Measurements from ENCODE around the gene SLC22A4.

SLC22A4 gene

GRCh38 chr5:132383984-132384383 is 89.8 kb downstream of the SLC22A4 start:
- Histone ChIP-seq H4K91ac (ENCODE audit: low read depth, low read length) (no peak overlapping the region), H3K36me3 (ENCODE audit: control insufficient read depth in 1 of 2, insufficient read depth in 2 of 2, low read length in 2 of 2) (no peaks in the 10 kb centered on the region), H3K79me2 (ENCODE audit: control insufficient read depth, insufficient read depth, low read length, poor library complexity) (no peaks in the 10 kb centered on the region), H3K4ac (ENCODE audit: low read depth, low read length) (no peak overlapping the region), H2BK120ac (ENCODE audit: insufficient read depth, low read length, poor library complexity) (no peak overlapping the region), H4K12ac (ENCODE audit: low read depth, low read length) (no peak overlapping the region), H3K23ac (ENCODE audit: low read length) (no peak overlapping the region), H3K79me1 (ENCODE audit: low read length) (peaks cover 14% of the 10 kb centered on the region), H3K9me3 (ENCODE audit: insufficient read depth, low read depth, low read length) (no peaks in the 10 kb centered on the region), H2AK5ac (ENCODE audit: low read length) (no peak overlapping the region), H3K27me3 (ENCODE audit: insufficient read depth, low read length) (no peaks in the 10 kb centered on the region), H3K4me3 (ENCODE audit: low read depth, low read length) (no peak overlapping the region), H3K18ac (ENCODE audit: low read length) (no peak overlapping the region), H3K14ac (ENCODE audit: low read length) (no peak overlapping the region), H3K4me2 (ENCODE audit: low read length) (no peak overlapping the region), H2BK12ac (ENCODE audit: low read length) (peak overlapping the region; percentile 61), H2BK5ac (ENCODE audit: low read depth, low read length, poor library complexity) (no peak overlapping the region), H2AFZ (ENCODE audit: insufficient read depth, low read length, poor library complexity) (no peak overlapping the region), H3K27ac (ENCODE audit: low read depth, low read length) (no peak overlapping the region), H3K9ac (ENCODE audit: low read length) (no peak overlapping the region), H3K4me1 (ENCODE audit: control insufficient read depth in 1 of 2, insufficient read depth in 2 of 2, low read length in 2 of 2) (peaks cover 18 to 19% of the 10 kb centered on the region in 2 experiments), H4K8ac (ENCODE audit: low read depth, low read length) (no peak overlapping the region)
- no CpG with 5 or more reads among the region's 5 CpGs for WGBS (ENCODE audit: extremely low coverage, insufficient coverage, insufficient read length)
- DNase-seq = no peak

GRCh38 chr5:132384506-132385050 is 90.4 kb downstream of the SLC22A4 start:
- Histone ChIP-seq H2BK120ac (ENCODE audit: insufficient read depth, low read length, poor library complexity) (no peak overlapping the region), H2AK5ac (ENCODE audit: low read length) (no peak overlapping the region), H3K14ac (ENCODE audit: low read length) (no peak overlapping the region), H2BK12ac (ENCODE audit: low read length) (no peak overlapping the region), H3K9ac (ENCODE audit: low read length) (no peak overlapping the region), H3K18ac (ENCODE audit: low read length) (no peak overlapping the region), H4K12ac (ENCODE audit: low read depth, low read length) (no peak overlapping the region), H3K4me3 (ENCODE audit: low read depth, low read length) (no peak overlapping the region), H3K9me3 (ENCODE audit: insufficient read depth, low read depth, low read length) (no peaks in the 10 kb centered on the region), H3K27me3 (ENCODE audit: insufficient read depth, low read length) (no peaks in the 10 kb centered on the region), H4K91ac (ENCODE audit: low read depth, low read length) (no peak overlapping the region), H2BK5ac (ENCODE audit: low read depth, low read length, poor library complexity) (no peak overlapping the region), H3K4me1 (ENCODE audit: control insufficient read depth in 1 of 2, insufficient read depth in 2 of 2, low read length in 2 of 2) (peaks cover 23 to 25% of the 10 kb centered on the region in 2 experiments), H3K4me2 (ENCODE audit: low read length) (no peak overlapping the region), H4K8ac (ENCODE audit: low read depth, low read length) (no peak overlapping the region), H3K23ac (ENCODE audit: low read length) (no peak overlapping the region), H3K79me1 (ENCODE audit: low read length) (peaks cover 18% of the 10 kb centered on the region), H3K4ac (ENCODE audit: low read depth, low read length) (no peak overlapping the region), H2AFZ (ENCODE audit: insufficient read depth, low read length, poor library complexity) (no peak overlapping the region), H3K27ac (ENCODE audit: low read depth, low read length) (no peak overlapping the region), H3K79me2 (ENCODE audit: control insufficient read depth, insufficient read depth, low read length, poor library complexity) (no peaks in the 10 kb centered on the region), H3K36me3 (ENCODE audit: control insufficient read depth in 1 of 2, insufficient read depth in 2 of 2, low read length in 2 of 2) (no peaks in the 10 kb centered on the region)
- WGBS (ENCODE audit: extremely low coverage, insufficient coverage, insufficient read length) = no CpG with 5 or more reads among the region's 4 CpGs
- no peak for DNase-seq

- no CpG with 5 or more reads among the region's 9 CpGs for WGBS (ENCODE audit: extremely low coverage, insufficient coverage, insufficient read length)
- H2AFZ ChIP-seq (ENCODE audit: insufficient read depth, low read length, poor library complexity) = no peak overlapping the region
- H3K4me3 ChIP-seq (ENCODE audit: low read depth, low read length) = no peak overlapping the region
- no peak overlapping the region for H2BK120ac ChIP-seq (ENCODE audit: insufficient read depth, low read length, poor library complexity)
- no peak overlapping the region for H4K91ac ChIP-seq (ENCODE audit: low read depth, low read length)
- H3K79me1 ChIP-seq (ENCODE audit: low read length) = peaks cover 18% of the 10 kb centered on the region
- H4K8ac ChIP-seq (ENCODE audit: low read depth, low read length) = no peak overlapping the region
- DNase-seq = peak in 1 of 2 donors; percentile 67
- no peak overlapping the region for H3K14ac ChIP-seq (ENCODE audit: low read length)
- peak overlapping the region; percentile 42 for H3K9ac ChIP-seq (ENCODE audit: low read length)
- H3K4me1 ChIP-seq (ENCODE audit: control insufficient read depth in 1 of 2, insufficient read depth in 2 of 2, low read length in 2 of 2) = peaks cover 27 to 32% of the 10 kb centered on the region in 2 experiments
- no peaks in the 10 kb centered on the region for H3K79me2 ChIP-seq (ENCODE audit: control insufficient read depth, insufficient read depth, low read length, poor library complexity)
- no peak overlapping the region for H4K12ac ChIP-seq (ENCODE audit: low read depth, low read length)
- H3K9me3 ChIP-seq (ENCODE audit: insufficient read depth, low read depth, low read length) = no peaks in the 10 kb centered on the region
- H3K36me3 ChIP-seq (ENCODE audit: control insufficient read depth in 1 of 2, insufficient read depth in 2 of 2, low read length in 2 of 2) = no peaks in the 10 kb centered on the region
- H3K27me3 ChIP-seq (ENCODE audit: insufficient read depth, low read length) = no peaks in the 10 kb centered on the region
- peak overlapping the region; percentile 41 for H3K18ac ChIP-seq (ENCODE audit: low read length)
- no peak overlapping the region for H2BK5ac ChIP-seq (ENCODE audit: low read depth, low read length, poor library complexity)
- H3K4me2 ChIP-seq (ENCODE audit: low read length) = no peak overlapping the region
- no peak overlapping the region for H2AK5ac ChIP-seq (ENCODE audit: low read length)
- no peak overlapping the region for H3K27ac ChIP-seq (ENCODE audit: low read depth, low read length)
- no peak overlapping the region for H3K23ac ChIP-seq (ENCODE audit: low read length)
- H2BK12ac ChIP-seq (ENCODE audit: low read length) = no peak overlapping the region
- H3K4ac ChIP-seq (ENCODE audit: low read depth, low read length) = no peak overlapping the region
Observed at GRCh38 chr5:132385326-132386105, 91.3 kb downstream of the SLC22A4 start.

- Histone ChIP-seq H3K23ac (ENCODE audit: low read length) (no peak overlapping the region), H4K12ac (ENCODE audit: low read depth, low read length) (no peak overlapping the region), H3K4me1 (ENCODE audit: control insufficient read depth in 1 of 2, insufficient read depth in 2 of 2, low read length in 2 of 2) (peaks cover 27 to 34% of the 10 kb centered on the region in 2 experiments), H2BK120ac (ENCODE audit: insufficient read depth, low read length, poor library complexity) (no peak overlapping the region), H3K4me2 (ENCODE audit: low read length) (no peak overlapping the region), H4K8ac (ENCODE audit: low read depth, low read length) (no peak overlapping the region), H3K14ac (ENCODE audit: low read length) (no peak overlapping the region), H2BK5ac (ENCODE audit: low read depth, low read length, poor library complexity) (no peak overlapping the region), H3K79me2 (ENCODE audit: control insufficient read depth, insufficient read depth, low read length, poor library complexity) (no peaks in the 10 kb centered on the region), H3K36me3 (ENCODE audit: control insufficient read depth in 1 of 2, insufficient read depth in 2 of 2, low read length in 2 of 2) (no peaks in the 10 kb centered on the region), H3K4ac (ENCODE audit: low read depth, low read length) (no peak overlapping the region), H3K4me3 (ENCODE audit: low read depth, low read length) (no peak overlapping the region), H2AFZ (ENCODE audit: insufficient read depth, low read length, poor library complexity) (no peak overlapping the region), H2BK12ac (ENCODE audit: low read length) (peak overlapping the region; percentile 1), H3K18ac (ENCODE audit: low read length) (no peak overlapping the region), H3K9me3 (ENCODE audit: insufficient read depth, low read depth, low read length) (no peaks in the 10 kb centered on the region), H2AK5ac (ENCODE audit: low read length) (no peak overlapping the region), H4K91ac (ENCODE audit: low read depth, low read length) (peak overlapping the region; percentile 13), H3K79me1 (ENCODE audit: low read length) (peaks cover 18% of the 10 kb centered on the region), H3K27me3 (ENCODE audit: insufficient read depth, low read length) (no peaks in the 10 kb centered on the region), H3K9ac (ENCODE audit: low read length) (no peak overlapping the region), H3K27ac (ENCODE audit: low read depth, low read length) (no peak overlapping the region)
- DNase-seq = peak in 1 of 2 donors; percentile 70
- WGBS (ENCODE audit: extremely low coverage, insufficient coverage, insufficient read length) = no CpG with 5 or more reads among the region's 10 CpGs
Observed at GRCh38 chr5:132386644-132387286, 92.6 kb downstream of the SLC22A4 start.
